Measurements from ENCODE around the gene TRAM2. TPM values are rescaled to one million over a fixed set of nuclear protein-coding genes. Genes with fewer than 3 reads are reported as not detected.

The TRAM2 gene
- total RNA-seq, 1 experiment from 2014 or later = 243 TPM

- H3K36me3 ChIP-seq = peaks cover 70% of the 10 kb centered on the region
- no peak for DNase-seq
- no peaks in the 10 kb centered on the region for H3K9me3 ChIP-seq
- peak overlapping the region; percentile 57 for H3K4me3 ChIP-seq
- no peaks in the 10 kb centered on the region for H3K27me3 ChIP-seq
Observed at GRCh38 chr6:52577778-52578463, 1.1 kb upstream of the TRAM2 start.

GRCh38 chr6:52576392-52577021 lies 353 bp downstream of the TRAM2 start:
- H3K9me3 ChIP-seq = no peaks in the 10 kb centered on the region
- DNase-seq = peak; percentile 98
- H3K36me3 ChIP-seq = peaks cover 73% of the 10 kb centered on the region
- H3K27me3 ChIP-seq = no peaks in the 10 kb centered on the region
- peak overlapping the region; percentile 87 for H3K4me3 ChIP-seq

- H3K36me3 ChIP-seq = peaks cover 73% of the 10 kb centered on the region
- H3K27me3 ChIP-seq = no peaks in the 10 kb centered on the region
- H3K4me3 ChIP-seq = peak overlapping the region; percentile 87
- H3K9me3 ChIP-seq = no peaks in the 10 kb centered on the region
- no peak for DNase-seq
Observed at GRCh38 chr6:52576054-52576391, 837 bp downstream of the TRAM2 start.

GRCh38 chr6:52575502-52575892 lies 1.4 kb downstream of the TRAM2 start:
- peaks cover 74% of the 10 kb centered on the region for H3K36me3 ChIP-seq
- H3K4me3 ChIP-seq = peak overlapping the region; percentile 87
- peak; percentile 57 for DNase-seq
- H3K9me3 ChIP-seq = no peaks in the 10 kb centered on the region
- H3K27me3 ChIP-seq = no peaks in the 10 kb centered on the region

- Histone ChIP-seq H3K36me3 (peaks cover 77% of the 10 kb centered on the region), H3K4me3 (peak overlapping the region; percentile 87), H3K9me3 (no peaks in the 10 kb centered on the region), H3K27me3 (no peaks in the 10 kb centered on the region)
- peak; percentile 78 for DNase-seq
Observed at GRCh38 chr6:52574709-52575501, 2.0 kb downstream of the TRAM2 start.

GRCh38 chr6:52573295-52573694 lies 3.6 kb downstream of the TRAM2 start:
- H3K4me3 ChIP-seq = peak overlapping the region; percentile 87
- H3K9me3 ChIP-seq = no peaks in the 10 kb centered on the region
- peaks cover 80% of the 10 kb centered on the region for H3K36me3 ChIP-seq
- peak; percentile 48 for DNase-seq
- H3K27me3 ChIP-seq = no peaks in the 10 kb centered on the region

- no peaks in the 10 kb centered on the region for H3K27me3 ChIP-seq
- peaks cover 88% of the 10 kb centered on the region for H3K36me3 ChIP-seq
- DNase-seq = no peak
- H3K9me3 ChIP-seq = no peaks in the 10 kb centered on the region
- peak overlapping the region; percentile 87 for H3K4me3 ChIP-seq
Observed at GRCh38 chr6:52572536-52572935, 4.3 kb downstream of the TRAM2 start.

- H3K36me3 ChIP-seq = peaks cover 98% of the 10 kb centered on the region
- H3K9me3 ChIP-seq = no peaks in the 10 kb centered on the region
- peak overlapping the region; percentile 1 for H3K4me3 ChIP-seq
- no peak for DNase-seq
- no peaks in the 10 kb centered on the region for H3K27me3 ChIP-seq
Observed at GRCh38 chr6:52571099-52571755, 5.6 kb downstream of the TRAM2 start.

- DNase-seq = peak; percentile 95
- peaks cover 98% of the 10 kb centered on the region for H3K36me3 ChIP-seq
- H3K9me3 ChIP-seq = no peaks in the 10 kb centered on the region
- H3K27me3 ChIP-seq = no peaks in the 10 kb centered on the region
- no peak overlapping the region for H3K4me3 ChIP-seq
Observed at GRCh38 chr6:52570291-52570700, 6.6 kb downstream of the TRAM2 start.

GRCh38 chr6:52568320-52568719 lies 8.5 kb downstream of the TRAM2 start:
- Histone ChIP-seq H3K4me3 (no peak overlapping the region), H3K27me3 (no peaks in the 10 kb centered on the region), H3K9me3 (no peaks in the 10 kb centered on the region), H3K36me3 (peaks cover 94% of the 10 kb centered on the region)
- no peak for DNase-seq

- Histone ChIP-seq H3K36me3 (peaks cover 93% of the 10 kb centered on the region), H3K27me3 (no peaks in the 10 kb centered on the region), H3K9me3 (no peaks in the 10 kb centered on the region), H3K4me3 (no peak overlapping the region)
- DNase-seq = no peak
Observed at GRCh38 chr6:52566853-52567279, 10.0 kb downstream of the TRAM2 start.

- H3K4me3 ChIP-seq = no peak overlapping the region
- peaks cover 89% of the 10 kb centered on the region for H3K36me3 ChIP-seq
- DNase-seq = no peak
- no peaks in the 10 kb centered on the region for H3K9me3 ChIP-seq
- no peaks in the 10 kb centered on the region for H3K27me3 ChIP-seq
Observed at GRCh38 chr6:52566201-52566600, 10.7 kb downstream of the TRAM2 start.

GRCh38 chr6:52564856-52565255 lies 12.0 kb downstream of the TRAM2 start:
- Histone ChIP-seq H3K27me3 (no peaks in the 10 kb centered on the region), H3K4me3 (no peak overlapping the region), H3K9me3 (no peaks in the 10 kb centered on the region), H3K36me3 (peaks cover 91% of the 10 kb centered on the region)
- DNase-seq = no peak

- no peaks in the 10 kb centered on the region for H3K27me3 ChIP-seq
- no peak overlapping the region for H3K4me3 ChIP-seq
- no peaks in the 10 kb centered on the region for H3K9me3 ChIP-seq
- no peak for DNase-seq
- peaks cover 91% of the 10 kb centered on the region for H3K36me3 ChIP-seq
Observed at GRCh38 chr6:52562911-52563310, 13.9 kb downstream of the TRAM2 start.

GRCh38 chr6:52560462-52560861 lies 16.4 kb downstream of the TRAM2 start:
- no peak for DNase-seq
- Histone ChIP-seq H3K9me3 (no peaks in the 10 kb centered on the region), H3K36me3 (peaks cover 88% of the 10 kb centered on the region), H3K4me3 (no peak overlapping the region), H3K27me3 (no peaks in the 10 kb centered on the region)

- H3K9me3 ChIP-seq = no peaks in the 10 kb centered on the region
- DNase-seq = no peak
- H3K4me3 ChIP-seq = no peak overlapping the region
- H3K36me3 ChIP-seq = peaks cover 88% of the 10 kb centered on the region
- no peaks in the 10 kb centered on the region for H3K27me3 ChIP-seq
Observed at GRCh38 chr6:52558266-52559000, 18.4 kb downstream of the TRAM2 start.
